Activated T-cell treated with anti-CD3 and anti-CD28 coated beads, Interleukin-2, amount 50 U/mL, for 4 hours (primary cell): Measurements from ENCODE around the gene UCN2. TPM values are rescaled to one million over a fixed set of nuclear protein-coding genes. Genes with fewer than 3 reads are reported as not detected.
A peak's percentile ranks its signal among the peaks of the same experiment; 100 is the strongest.

Experiments
- ATAC-seq, 2 donors: fragments of 200-7000 bp; cut with Tn5 transposase; one replicate each; pipeline ENCODE4 v1.10.0; 2021
- DNase-seq: peaks from one replicate; pipeline ENCODE4 v3.0.0-alpha.2; 2020
- H3K27me3 Mint-ChIP-seq: one replicate; pipeline ENCODE4 v1.8.0; 2021; ENCODE audit warnings: low read depth, mixed read lengths
- H3K36me3 Mint-ChIP-seq: one replicate; pipeline ENCODE4 v1.8.0; 2022; ENCODE audit warnings: mixed read lengths; ENCODE audit not compliant: insufficient read depth
- H3K4me1 Mint-ChIP-seq: one replicate; pipeline ENCODE4 v1.8.0; 2021; ENCODE audit warnings: low read depth, mixed read lengths
- H3K4me3 Mint-ChIP-seq: one replicate; pipeline ENCODE4 v1.8.0; 2021; ENCODE audit warnings: mild to moderate bottlenecking, moderate library complexity, mixed read lengths
- H3K9me3 Mint-ChIP-seq: one replicate; pipeline ENCODE4 v1.8.0; 2021; ENCODE audit warnings: mixed read lengths
- total RNA-seq, 3 donors: library from RNA; stranded (reverse); gene quantifications; one replicate each; pipeline ENCODE4 v1.2.1, GENCODE V29; 2021

Gene UCN2
- total RNA-seq, 3 donors from 2014 or later, result 0.13 TPM; not detected in 2

- Mint-ChIP-seq H3K27me3 (peaks cover 36% of the 10 kb centered on the region), H3K9me3 (no peaks in the 10 kb centered on the region), H3K4me3 (no peak overlapping the region), H3K36me3 (peaks cover 1% of the 10 kb centered on the region), H3K4me1 (peaks cover 6% of the 10 kb centered on the region)
- peak; percentile 16 for ATAC-seq
- no peak for DNase-seq
These were observed 32.0 kb upstream of the UCN2 start for GRCh38 chr3:48595526-48596121.

DNA sequence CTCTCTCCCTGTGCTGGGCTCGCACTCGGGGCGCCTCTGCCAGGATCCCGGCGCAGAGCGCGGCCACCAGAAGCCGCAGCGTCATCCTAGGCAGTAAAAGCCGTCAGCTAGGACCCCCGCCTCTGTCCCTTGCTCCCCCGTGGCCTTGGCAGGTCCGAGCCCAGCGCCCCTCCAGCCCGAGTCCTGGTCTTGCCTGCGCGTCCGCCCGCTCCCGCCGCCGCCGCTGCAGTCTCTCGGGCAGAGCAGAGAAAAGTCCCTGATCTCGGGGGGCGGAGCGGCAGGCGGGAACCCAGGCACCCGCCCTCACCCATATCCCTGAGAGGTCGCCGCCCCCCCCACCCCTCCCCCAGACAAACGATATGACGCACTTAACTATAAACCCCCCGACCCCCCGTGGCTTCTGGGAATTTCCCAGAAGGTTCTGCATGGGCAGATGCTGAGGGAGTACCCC, 31.5 kb upstream of the UCN2 start, which contains the start of gene COL7A1:
COL7A1 (minus strand) TSS at position 255 of the 451 bp plus-strand sequence; CDS start at position 85, 170 bp downstream.
- Mint-ChIP-seq H3K4me3 (no peak within 1 kb of the TSS), H3K9me3 (no peaks in the 10 kb centered on the region), H3K36me3 (no peaks in the 10 kb centered on the region), H3K4me1 (peaks cover 6% of the 10 kb centered on the region), H3K27me3 (peaks cover 36% of the 10 kb centered on the region)
- ATAC-seq (peak; percentile 21 to 25), DNase-seq (no peak)

DNA sequence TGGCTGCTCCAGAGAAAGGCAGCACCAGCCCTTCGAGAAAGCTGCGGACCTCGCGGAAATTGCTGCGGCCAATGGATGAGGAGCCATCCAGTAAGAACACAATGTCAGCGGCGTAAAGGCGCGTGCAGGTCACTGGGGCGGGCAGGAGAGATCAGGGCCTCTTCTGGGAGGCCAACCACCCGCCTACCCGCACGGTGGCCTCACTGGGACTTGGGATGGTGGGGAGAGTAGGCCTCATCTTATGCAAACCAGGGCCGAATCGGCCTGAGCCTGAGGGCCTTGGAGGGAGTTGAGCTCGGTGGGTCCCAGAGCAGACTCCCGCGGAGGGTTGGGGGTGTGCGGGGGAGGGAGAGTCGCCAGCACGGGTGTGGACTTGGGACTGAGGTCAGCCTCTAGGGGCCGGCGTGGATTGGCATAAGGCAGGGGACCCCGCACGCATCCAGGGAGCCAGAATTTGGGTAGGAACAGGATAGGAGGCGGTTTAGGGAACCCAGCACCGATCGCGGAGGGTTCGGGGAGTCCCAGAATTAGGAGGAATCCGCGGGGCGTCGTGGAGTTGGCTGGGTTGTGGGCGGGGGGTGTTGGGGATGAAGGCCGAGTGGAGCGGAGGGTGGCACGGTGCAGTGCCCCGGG, 31.0 kb upstream of the UCN2 start:
- ATAC-seq, result no peak
- H3K9me3 Mint-ChIP-seq, result no peaks in the 10 kb centered on the region
- H3K4me1 Mint-ChIP-seq, result peaks cover 6% of the 10 kb centered on the region
- peaks cover 40% of the 10 kb centered on the region for H3K27me3 Mint-ChIP-seq
- DNase-seq, result no peak
- H3K36me3 Mint-ChIP-seq, result no peaks in the 10 kb centered on the region
- H3K4me3 Mint-ChIP-seq, result no peak overlapping the region

DNA sequence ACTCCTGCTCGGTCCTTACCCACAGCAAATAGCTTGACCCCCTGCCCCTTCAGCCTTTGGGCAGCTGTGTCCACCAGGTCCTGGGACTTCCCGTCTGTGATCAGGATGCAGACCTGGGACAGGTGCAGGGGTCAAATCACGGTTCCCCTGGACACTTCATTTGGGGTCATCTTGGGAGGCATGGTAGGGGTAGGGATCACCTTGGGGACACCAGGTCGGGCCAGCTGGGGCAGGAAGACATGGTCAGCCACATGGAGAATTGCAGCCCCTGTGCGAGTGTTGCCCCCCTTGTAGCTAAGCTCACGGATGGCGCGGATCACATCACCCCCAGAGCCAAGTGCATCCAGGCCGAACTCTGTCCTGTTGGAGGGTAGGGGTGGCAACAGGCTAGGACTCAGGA, 29.8 kb upstream of the UCN2 start:
- Mint-ChIP-seq H3K9me3 (no peaks in the 10 kb centered on the region), H3K27me3 (peaks cover 48% of the 10 kb centered on the region), H3K36me3 (no peaks in the 10 kb centered on the region), H3K4me3 (no peak overlapping the region), H3K4me1 (peaks cover 6% of the 10 kb centered on the region)
- DNase-seq (no peak), ATAC-seq (no peak)

DNA sequence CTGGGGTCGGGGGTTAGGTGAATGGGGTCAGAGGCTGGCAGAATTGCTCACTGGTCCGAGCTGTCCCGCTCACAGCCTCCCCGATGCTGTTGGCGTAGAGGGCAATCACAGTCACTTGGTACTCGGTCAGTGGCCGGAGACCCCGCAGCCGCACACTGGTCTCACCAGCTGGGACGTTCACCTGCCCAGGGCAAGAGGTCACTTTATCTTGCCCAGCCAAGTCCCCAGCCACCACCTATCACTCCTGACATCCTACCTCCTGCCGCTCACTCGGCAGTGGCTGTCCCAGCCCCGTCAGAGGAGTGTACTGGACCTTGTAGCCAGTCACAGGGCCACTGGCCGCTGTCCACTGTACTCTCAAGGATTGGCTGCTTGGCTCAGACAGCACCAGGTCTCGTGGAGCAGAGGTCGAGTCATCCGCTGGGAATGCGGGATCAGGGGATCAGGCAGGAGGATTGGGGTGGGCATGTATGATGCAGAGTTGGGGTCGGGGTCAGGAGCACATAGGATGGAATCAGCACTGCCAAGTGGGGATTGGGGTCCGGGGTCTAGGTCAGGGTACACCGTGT, 29.0 kb upstream of the UCN2 start:
- no peaks in the 10 kb centered on the region for H3K36me3 Mint-ChIP-seq
- no peak for DNase-seq
- peaks cover 53% of the 10 kb centered on the region for H3K27me3 Mint-ChIP-seq
- H3K4me3 Mint-ChIP-seq, result no peak overlapping the region
- ATAC-seq, result no peak
- H3K4me1 Mint-ChIP-seq, result peaks cover 6% of the 10 kb centered on the region
- no peaks in the 10 kb centered on the region for H3K9me3 Mint-ChIP-seq

DNA sequence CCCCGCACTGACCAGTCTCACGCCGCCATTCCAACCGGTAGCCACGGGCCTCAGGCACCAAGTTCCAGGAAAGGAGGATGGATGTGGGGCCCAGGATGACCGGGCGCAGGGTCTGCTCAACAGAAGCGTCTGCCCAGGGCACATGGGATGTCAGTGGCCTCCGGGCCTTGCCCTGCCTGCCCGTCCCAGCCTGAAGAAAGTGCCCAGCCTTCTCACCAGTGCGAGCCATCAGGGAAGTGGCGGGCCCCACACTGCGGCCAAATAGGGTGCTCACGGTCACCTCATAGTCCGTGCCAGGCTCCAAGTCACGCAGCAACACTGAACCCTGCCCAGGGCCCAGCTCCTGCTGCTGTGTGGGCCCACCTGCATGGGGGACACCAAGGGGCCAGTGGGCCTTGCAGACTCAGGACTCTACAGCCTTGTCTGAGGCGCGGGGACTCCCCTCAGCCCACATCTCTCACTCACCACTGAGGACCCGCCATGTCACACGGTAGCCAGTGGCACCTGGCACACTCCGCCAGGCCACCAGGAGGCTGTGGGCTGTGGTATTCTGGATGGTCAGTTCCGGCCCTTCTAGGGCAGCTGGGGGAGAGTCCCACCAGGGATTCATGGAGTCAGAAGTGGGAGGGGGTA, 28.4 kb upstream of the UCN2 start:
- ATAC-seq (no peak), DNase-seq (no peak)
- H3K9me3 Mint-ChIP-seq, result no peaks in the 10 kb centered on the region
- H3K4me3 Mint-ChIP-seq, result no peak overlapping the region
- H3K27me3 Mint-ChIP-seq, result peaks cover 53% of the 10 kb centered on the region
- peaks cover 6% of the 10 kb centered on the region for H3K4me1 Mint-ChIP-seq
- no peaks in the 10 kb centered on the region for H3K36me3 Mint-ChIP-seq

GRCh38 chr3:48591436-48591835, 27.9 kb upstream of the UCN2 start:
- Mint-ChIP-seq H3K4me3 (no peak overlapping the region), H3K4me1 (peaks cover 6% of the 10 kb centered on the region), H3K36me3 (no peaks in the 10 kb centered on the region), H3K9me3 (no peaks in the 10 kb centered on the region), H3K27me3 (peaks cover 53% of the 10 kb centered on the region)
- no peak for ATAC-seq
- no peak for DNase-seq

DNA sequence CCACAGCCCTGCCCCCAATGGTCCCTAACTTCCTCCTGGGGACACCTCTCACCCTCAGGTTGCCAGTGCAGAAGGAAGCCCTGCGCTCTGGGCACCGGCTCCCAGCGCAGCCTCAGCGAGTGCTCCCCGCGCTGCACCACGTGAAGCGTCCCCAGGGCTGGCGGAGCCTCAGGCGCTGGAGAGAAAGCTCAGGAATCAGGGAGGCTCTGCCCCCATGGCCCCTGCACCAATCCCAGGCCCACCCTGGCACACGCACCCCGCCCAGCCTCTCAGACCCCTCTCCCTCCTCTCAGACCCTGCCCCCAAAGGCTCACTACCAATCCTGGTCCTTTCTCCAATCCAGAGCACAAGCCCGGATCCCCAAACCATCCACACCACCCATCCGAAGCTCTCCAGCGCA, 24.6 kb upstream of the UCN2 start:
- no peaks in the 10 kb centered on the region for H3K9me3 Mint-ChIP-seq
- H3K36me3 Mint-ChIP-seq, result no peaks in the 10 kb centered on the region
- no peaks in the 10 kb centered on the region for H3K4me1 Mint-ChIP-seq
- DNase-seq, result no peak
- ATAC-seq, result no peak
- peaks cover 32% of the 10 kb centered on the region for H3K27me3 Mint-ChIP-seq
- no peak overlapping the region for H3K4me3 Mint-ChIP-seq

DNA sequence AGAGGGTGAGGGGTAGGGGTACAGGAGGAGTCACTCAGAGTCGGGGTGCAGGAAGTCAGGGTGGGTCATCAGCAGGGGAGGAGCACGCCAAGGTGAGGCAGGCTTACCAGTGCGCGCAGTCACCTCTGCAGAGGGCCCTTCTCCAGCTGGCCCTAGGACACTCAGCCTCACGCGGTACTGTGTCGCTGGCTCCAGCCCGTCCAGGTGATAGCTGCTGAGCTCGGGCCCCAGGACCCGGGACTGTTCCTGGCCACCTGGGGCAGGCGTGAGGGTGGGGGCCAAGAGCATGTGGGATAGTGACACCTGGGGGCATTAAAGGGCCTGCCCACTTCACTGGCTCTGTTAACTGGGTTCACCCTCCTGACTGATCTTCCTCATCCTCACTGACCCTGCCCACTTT, 24.1 kb upstream of the UCN2 start:
- H3K27me3 Mint-ChIP-seq, result peaks cover 28% of the 10 kb centered on the region
- no peak overlapping the region for H3K4me3 Mint-ChIP-seq
- DNase-seq (no peak), ATAC-seq (no peak)
- no peaks in the 10 kb centered on the region for H3K4me1 Mint-ChIP-seq
- H3K9me3 Mint-ChIP-seq, result no peaks in the 10 kb centered on the region
- no peaks in the 10 kb centered on the region for H3K36me3 Mint-ChIP-seq

GRCh38 chr3:48585411-48585810, 21.8 kb upstream of the UCN2 start:
- Mint-ChIP-seq H3K4me3 (no peak overlapping the region), H3K36me3 (no peaks in the 10 kb centered on the region)

DNA sequence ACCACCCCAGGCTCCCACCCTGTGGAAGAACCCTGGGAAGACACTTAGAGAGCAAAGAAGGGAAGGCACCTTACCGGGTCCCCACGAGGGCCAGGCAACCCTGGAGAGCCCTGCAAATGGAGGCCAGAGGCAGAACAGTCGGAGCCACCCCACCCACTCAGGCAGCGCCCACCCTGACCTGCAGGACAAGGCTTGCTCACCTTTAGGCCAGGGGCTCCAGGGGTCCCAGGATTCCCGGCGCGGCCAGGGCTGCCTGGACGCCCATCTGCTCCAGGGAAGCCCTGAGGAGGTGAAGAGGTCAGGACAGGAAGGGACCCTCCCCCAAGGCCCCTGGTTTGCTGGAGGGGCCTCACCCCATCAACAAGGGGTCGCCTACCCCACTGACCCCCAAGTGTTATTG, 21.3 kb upstream of the UCN2 start:
- no peak overlapping the region for H3K4me3 Mint-ChIP-seq
- ATAC-seq (no peak), DNase-seq (no peak)
- no peaks in the 10 kb centered on the region for H3K4me1 Mint-ChIP-seq
- no peaks in the 10 kb centered on the region for H3K9me3 Mint-ChIP-seq
- peaks cover 16% of the 10 kb centered on the region for H3K27me3 Mint-ChIP-seq
- no peaks in the 10 kb centered on the region for H3K36me3 Mint-ChIP-seq

More at GRCh38 chr3:48585411-48585810, 21.8 kb upstream of the UCN2 start:
- Mint-ChIP-seq H3K4me1 (no peaks in the 10 kb centered on the region), H3K27me3 (peaks cover 17% of the 10 kb centered on the region), H3K9me3 (no peaks in the 10 kb centered on the region)
- DNase-seq, result no peak
- no peak for ATAC-seq

DNA sequence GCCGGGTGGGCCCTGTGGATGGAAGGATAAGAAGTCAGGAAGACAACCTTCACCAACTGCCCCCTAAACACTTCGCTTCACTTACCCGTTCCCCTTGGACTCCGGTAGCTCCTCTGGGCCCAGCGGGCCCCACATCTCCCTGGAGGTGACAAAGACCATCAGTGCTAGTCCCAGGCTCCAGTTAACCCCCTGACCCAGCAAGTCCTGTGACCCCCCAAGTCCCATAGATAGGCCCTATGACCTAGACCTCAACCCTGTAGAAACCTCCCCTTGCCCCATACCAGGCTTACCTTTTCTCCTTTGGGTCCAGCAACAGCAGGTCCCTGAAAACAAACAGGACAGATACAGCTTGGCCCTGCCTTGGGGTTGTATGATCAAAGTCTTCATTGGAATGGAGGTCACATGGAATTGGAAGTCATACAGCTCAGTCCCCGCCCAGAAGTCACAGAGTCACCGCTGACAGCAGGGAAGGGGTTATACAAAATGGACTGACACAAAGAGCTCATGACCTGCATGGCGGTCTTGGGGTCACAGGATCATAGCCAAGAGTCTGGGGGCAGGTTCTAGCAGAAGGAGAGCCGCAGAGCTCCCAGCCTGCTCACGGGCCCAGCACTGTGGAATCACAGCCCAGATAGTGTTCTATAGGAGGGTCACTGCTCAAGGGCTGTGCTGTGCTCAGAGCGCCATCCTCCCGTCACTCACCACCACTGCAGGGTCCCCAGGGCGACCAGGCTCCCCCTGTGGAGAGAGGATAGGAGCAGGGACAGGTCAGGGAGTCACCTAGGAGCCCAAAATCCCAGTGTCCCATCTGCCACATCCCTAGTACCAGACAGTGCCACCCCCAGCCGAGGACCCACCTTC, 18.3 kb upstream of the UCN2 start:
- Mint-ChIP-seq H3K27me3 (no peaks in the 10 kb centered on the region), H3K4me1 (no peaks in the 10 kb centered on the region), H3K4me3 (no peak overlapping the region), H3K36me3 (no peaks in the 10 kb centered on the region), H3K9me3 (no peaks in the 10 kb centered on the region)
- DNase-seq (no peak), ATAC-seq (no peak)

DNA sequence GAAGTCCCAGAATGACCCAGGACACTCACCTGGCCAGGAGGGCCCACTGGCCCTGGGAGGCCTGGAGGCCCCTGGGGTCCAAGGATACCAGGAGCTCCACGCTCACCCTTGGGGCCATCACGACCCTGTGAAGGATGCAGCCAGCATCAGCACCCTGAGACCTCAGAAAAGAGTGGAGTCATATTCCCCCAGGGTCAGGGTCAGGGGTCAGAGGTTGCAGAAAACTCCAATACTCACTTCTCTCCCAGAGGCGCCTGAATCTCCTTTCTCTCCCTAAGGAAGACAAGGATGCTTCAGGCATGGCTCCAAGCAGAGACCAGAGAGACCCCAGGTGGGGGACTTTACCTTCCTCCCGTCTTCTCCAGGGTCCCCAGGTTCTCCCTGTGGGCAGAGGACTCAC, 13.1 kb upstream of the UCN2 start:
- Mint-ChIP-seq H3K36me3 (no peaks in the 10 kb centered on the region), H3K9me3 (no peaks in the 10 kb centered on the region), H3K27me3 (no peaks in the 10 kb centered on the region), H3K4me3 (no peak overlapping the region), H3K4me1 (no peaks in the 10 kb centered on the region)
- ATAC-seq (no peak), DNase-seq (no peak)

GRCh38 chr3:48575366-48575765, 11.8 kb upstream of the UCN2 start:
- no peak for DNase-seq
- no peaks in the 10 kb centered on the region for H3K27me3 Mint-ChIP-seq
- H3K9me3 Mint-ChIP-seq, result no peaks in the 10 kb centered on the region
- H3K4me3 Mint-ChIP-seq, result no peak overlapping the region
- ATAC-seq, result no peak
- no peaks in the 10 kb centered on the region for H3K4me1 Mint-ChIP-seq
- H3K36me3 Mint-ChIP-seq, result no peaks in the 10 kb centered on the region
